Measurements from ENCODE around the gene EIF4B. TPM values are rescaled to one million over a fixed set of nuclear protein-coding genes. Genes with fewer than 3 reads are reported as not detected.

Gene EIF4B
- total and polyA plus RNA-seq, 2 of the 8 experiments (the other 6 are each of a cell fraction or from before 2014, with no cell fraction given), result 269 to 816 TPM

DNA sequence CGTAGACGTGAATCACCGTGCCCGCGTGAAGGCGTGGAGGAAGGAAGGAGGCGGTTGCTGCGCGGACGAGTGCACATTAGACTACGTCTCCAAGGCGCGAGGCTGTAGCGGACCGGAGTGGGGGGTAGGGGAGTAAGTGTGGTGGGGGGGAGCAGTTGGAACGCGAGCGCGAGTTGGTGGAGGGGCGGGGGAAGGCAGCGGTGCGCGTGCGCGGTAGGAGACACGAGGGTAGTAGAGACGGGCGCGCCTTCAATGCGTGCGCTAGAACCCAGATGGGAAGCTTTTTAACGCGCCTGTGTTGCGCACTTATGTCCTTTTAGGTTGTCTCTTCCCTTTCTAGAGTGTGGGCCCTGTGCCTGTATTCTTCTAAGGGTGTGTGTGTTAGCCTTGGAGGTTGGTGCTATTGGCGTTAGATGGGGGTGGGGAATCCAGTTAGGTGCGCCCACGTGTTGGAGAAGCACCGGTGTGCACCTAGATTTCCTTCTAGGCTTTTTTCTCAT is 604 bp downstream of the EIF4B start (continued):
- TF ChIP-seq KDM1A (IDR thresholded peaks at IDR 0.05; ENCODE audit: borderline replicate concordance, low read length) (no peak), RXRA (IDR thresholded peaks at IDR 0.05; ENCODE audit: insufficient read depth, low read depth, low read length) (no peak), ATF3 (IDR thresholded peaks at IDR 0.05; ENCODE audit: insufficient read depth, low read depth, low read length) (no peak), CHD1 (IDR thresholded peaks at IDR 0.05; ENCODE audit: low read depth, low read length) (no peak), TBP (IDR thresholded peaks at IDR 0.05; ENCODE audit: low read depth, low read length) (no peak), EP300 (IDR thresholded peaks at IDR 0.05; ENCODE audit: borderline replicate concordance in 1 of 2, low read depth in 2 of 2, low read length in 2 of 2) (no peak), SRF (IDR thresholded peaks at IDR 0.05; ENCODE audit: low read depth, low read length) (no peak), TAF1 (IDR thresholded peaks at IDR 0.05; ENCODE audit: low read depth, low read length) (peak; percentile 54; the same call in 1 of the 2 replicates), NANOG (IDR thresholded peaks at IDR 0.05; ENCODE audit: insufficient read depth, low read depth, low read length, poor library complexity, severe bottlenecking) (no peak), PHF8 (conservative IDR thresholded peaks at IDR 0.05; ENCODE audit: low read depth, low read length) (peak; percentile 68; the same call in 1 of the 2 replicates), HDAC2 (IDR thresholded peaks at IDR 0.05; ENCODE audit: borderline replicate concordance in 1 of 2, low read depth in 2 of 2, low read length in 2 of 2) (peak in 1 of 2 experiments; percentile 4; a peak in 1 of 4 replicates)
- TF ChIP-seq, protein P1, sequence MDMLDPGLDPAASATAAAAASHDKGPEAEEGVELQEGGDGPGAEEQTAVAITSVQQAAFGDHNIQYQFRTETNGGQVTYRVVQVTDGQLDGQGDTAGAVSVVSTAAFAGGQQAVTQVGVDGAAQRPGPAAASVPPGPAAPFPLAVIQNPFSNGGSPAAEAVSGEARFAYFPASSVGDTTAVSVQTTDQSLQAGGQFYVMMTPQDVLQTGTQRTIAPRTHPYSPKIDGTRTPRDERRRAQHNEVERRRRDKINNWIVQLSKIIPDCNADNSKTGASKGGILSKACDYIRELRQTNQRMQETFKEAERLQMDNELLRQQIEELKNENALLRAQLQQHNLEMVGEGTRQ (IDR thresholded peaks at IDR 0.05; ENCODE audit: low read length), result no peak
